ENCODE data around the gene BMPR1B.

Gene BMPR1B

DNA sequence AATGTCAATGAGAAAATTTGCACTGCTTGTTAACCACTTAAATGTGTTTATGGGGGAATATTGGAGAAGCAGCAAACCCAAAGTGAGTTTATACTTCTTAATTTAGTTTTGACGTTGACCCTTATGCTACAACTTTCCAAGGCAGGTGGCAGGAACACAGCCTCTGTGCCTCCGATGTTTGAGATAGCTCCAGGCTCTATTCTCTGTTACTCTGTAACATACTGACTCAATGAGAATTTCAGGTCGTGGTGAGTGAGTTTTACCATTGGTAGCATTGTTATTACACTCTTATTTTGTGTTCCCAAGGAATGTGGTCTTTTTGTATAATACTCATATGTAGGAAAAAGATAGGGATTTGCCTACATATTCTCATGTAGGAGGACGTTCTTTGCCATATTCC, 210.7 kb downstream of the BMPR1B start:
- DNase-seq: no peak

DNA sequence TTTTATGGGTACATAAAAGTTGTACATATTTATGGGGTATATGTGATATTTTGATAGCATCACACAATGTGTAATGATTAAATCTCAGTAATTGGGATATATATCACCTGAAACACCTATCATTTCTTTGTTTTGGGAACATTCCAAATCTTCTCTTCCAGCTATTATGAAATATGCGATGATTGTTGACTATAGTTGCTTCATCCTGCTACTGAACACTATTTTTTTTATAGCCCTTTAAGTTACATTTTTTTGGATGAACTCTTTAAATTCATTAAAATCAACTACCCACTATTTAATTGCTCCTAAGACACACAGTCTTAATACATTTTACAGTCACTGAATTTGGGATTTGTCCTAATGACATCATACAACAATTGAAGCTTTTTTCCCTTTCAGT, 212.9 kb downstream of the BMPR1B start:
- no peak for DNase-seq

DNA sequence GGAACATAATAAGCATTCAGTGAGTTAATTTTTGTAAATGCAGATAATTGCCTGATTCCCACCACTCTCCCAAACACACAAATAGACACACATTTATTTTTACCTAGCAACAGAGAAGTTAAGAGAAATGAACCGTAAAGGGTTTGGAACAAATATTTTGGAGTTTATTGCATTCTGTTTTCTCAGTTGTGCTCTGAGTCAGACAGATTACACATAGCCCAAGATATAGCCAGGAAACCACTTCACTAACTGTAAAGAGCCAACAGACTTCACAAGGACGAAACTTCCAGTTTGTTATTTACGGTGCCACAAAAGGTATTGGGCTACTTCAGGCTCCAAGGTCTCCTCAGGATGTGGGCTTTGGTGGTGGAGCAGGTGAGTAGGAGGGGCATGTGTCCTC, 217.0 kb downstream of the BMPR1B start:
- DNase-seq: no peak

DNA sequence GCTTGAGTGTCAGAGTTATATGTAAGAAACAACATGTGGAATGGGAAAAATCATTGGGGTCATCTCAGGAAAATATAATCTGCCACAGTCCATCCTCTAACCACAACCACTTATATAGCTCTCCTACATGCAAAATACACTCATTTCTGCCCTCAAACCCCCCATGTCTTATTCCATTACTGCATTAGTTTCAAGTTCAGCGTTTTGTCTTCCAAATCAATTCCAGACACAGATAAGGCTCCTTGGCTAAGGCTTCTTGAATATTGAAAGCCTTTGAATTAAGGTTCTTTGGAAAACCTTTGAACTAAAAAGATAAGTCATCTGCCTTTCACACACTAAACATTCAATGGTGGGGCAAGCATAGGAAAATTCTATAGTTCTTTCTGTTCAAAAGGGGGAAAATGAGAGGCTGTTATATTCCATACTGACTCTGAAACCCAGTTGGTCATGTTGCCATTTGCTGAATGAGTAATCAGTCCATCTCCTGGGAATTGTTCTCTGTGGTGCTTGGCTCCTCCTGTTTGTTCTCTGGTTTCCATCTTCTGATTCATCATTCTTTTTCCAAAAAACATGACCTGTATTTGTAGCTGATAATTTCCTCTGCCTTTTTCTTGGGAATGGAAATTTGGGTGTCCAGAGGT, 218.7 kb downstream of the BMPR1B start:
- DNase-seq: no peak

DNA sequence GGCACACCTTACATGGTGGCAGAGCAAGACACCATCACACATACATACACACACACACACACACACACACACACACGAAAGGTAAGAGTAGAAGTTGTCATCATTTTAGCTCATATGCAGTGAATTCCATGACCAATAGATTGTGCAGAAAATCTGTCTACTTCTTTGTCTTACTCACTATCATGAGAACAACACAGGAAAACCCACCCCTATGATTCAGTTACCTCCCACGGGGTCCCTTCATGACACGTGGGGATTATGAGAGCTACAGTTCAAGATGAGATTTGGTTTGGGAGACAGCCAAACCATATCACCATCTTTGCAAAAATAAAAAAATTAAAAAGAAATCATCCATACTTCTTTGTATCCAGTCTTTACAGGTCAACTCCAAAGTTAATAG, 221.1 kb downstream of the BMPR1B start:
- no peak for DNase-seq

DNA sequence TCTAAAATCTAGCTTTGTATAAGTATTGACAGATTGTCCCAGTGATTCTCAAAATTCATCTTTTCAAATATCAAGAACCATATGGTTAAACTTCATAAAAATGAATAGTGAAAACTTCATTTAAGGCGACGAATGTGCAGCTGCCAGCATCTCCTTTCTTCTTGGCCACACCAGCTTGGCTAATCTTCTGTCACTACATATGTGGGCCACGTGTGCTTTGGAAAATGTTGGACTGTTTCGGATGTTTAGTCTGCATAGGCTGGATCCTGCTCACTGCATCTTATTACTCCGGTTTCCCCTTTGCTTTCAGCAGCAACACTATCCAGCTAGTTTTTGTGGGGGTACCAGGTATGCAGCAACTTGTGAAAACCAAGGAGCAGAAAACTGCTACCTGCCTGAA, 221.9 kb downstream of the BMPR1B start:
- no peak for DNase-seq

DNA sequence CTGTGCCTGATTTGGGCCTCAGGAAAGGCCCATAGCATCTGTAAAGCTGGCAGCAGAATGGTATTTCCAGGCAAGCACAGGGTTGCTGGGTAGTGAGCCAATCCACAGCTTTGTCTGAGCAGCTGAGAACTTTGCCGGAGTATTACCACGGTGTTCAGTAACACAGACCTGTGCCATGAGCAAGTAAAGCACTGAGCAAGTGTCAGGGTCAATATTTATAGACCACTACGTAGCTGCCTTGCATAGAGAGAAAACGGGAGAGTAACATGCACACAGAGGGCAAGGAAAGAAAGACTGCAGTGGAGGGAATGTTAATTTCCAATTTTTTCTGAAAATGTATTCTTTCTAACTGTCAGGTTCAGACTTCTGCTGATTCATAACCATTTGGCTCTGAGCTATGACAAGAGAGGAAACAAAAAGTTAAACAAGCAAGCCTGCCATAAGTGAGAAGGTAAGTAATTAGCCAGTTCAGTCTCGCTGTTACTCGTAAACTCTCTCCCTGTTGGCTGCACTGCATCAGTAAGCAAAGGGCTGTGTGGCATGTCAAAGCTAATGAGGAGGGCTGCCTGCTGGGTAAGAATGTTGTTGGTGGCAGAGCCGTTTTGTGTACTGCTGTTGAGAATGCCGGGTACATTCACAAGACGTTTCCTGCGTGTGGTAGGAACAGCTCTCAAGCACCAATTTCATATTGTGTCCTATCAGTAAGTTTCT, 238.1 kb downstream of the BMPR1B start:
- DNase-seq: no peak

DNA sequence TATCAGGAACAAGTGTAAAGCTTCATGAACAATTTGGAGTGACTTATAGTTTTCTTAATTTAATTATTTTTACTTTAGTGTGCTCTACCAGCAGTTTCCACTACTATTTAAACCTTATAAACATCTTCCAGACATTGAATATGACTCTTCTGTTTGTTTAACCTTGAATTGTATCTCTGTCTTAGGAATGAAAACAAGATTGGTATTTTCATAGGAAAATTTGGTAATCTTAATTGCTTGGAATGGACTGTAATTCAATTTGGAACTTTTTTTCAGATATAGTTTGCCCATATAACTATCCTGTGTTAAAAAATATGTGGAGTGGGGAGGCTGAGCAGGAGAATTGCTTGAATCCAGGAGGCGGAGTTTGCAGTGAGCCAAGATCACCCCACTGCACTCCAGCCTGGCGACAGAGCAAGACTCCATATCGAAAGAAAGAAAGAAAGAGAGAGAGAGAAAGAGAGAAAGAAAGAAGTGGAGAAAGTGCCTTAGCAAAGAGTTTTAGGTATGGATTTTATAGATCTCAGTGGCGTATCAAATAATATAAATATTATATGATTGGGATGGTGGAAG, 242.4 kb downstream of the BMPR1B start:
- DNase-seq: no peak

DNA sequence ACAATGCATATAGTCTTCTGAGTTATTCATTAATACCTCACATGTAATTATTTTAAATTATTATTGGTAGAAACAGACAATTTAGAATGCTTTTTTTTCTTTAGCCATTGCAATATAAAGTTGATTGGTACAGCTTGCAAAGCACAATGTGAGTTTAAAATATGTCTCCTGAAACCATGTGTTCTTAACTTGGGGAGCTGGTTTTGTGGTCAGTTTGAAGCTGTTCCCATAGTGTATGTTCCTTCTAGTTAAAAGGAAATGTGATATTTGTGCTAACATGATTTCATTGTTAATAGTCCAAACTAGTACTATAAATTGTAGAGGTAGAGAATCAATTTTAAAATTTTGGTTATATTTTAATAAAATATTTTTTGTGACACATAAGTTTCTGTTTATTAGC, 247.2 kb downstream of the BMPR1B start:
- no peak for DNase-seq

DNA sequence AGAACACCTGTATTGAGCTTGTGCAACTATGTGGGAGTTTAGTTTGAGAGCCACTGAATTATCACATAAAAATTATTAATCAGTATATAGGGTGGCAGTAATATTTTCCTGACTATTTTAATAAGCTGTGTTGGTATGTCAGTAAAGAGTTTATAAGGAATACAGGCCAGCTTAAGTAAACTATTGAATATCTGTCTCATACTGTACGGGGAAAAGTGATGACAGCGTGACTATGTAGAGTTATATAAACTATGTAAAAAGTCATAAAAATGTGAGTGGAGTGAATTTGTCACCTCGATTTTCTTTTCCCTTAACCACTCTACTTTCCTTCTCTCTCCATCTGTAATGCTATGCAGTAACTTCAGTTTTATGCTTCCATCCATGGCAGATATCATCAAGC, 250.2 kb downstream of the BMPR1B start:
- no peak for DNase-seq

DNA sequence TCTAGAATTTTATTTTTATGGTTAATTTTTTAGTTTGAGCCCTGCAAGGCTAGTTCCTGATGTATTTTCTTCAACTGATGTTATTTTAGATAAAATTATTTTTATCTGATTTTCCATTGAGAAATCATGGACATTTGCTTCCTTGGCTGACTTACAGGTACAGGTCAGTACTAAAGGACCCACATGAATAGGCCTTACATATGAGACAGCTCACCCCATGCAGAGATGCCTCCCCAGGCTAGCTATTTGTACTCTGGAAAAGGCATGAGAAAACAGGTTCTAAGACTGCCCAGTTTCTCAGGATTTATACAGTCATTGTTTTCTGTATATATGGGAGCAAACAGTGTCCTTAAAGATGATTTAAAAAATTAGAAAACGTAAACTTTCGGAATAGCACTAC, 255.5 kb downstream of the BMPR1B start:
- no peak for DNase-seq

DNA sequence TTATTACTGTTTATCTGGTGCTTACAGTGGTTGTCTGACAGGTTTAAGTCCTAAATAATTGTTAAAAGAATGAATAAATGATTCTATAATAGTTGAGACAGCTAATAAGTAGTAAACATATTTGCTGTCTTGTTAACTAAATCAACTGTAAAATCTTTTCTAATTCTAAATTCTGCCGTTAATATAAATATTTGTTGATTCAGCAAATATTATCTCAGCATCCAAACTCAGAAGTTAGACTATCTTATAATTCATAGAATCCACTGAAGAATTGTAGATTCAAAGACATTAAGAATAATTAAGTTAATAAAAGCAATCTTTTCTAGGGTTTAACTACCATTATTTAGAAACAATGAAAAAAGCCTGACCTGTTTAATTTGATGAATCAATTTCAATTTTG, 256.3 kb downstream of the BMPR1B start:
- no peak for DNase-seq

DNA sequence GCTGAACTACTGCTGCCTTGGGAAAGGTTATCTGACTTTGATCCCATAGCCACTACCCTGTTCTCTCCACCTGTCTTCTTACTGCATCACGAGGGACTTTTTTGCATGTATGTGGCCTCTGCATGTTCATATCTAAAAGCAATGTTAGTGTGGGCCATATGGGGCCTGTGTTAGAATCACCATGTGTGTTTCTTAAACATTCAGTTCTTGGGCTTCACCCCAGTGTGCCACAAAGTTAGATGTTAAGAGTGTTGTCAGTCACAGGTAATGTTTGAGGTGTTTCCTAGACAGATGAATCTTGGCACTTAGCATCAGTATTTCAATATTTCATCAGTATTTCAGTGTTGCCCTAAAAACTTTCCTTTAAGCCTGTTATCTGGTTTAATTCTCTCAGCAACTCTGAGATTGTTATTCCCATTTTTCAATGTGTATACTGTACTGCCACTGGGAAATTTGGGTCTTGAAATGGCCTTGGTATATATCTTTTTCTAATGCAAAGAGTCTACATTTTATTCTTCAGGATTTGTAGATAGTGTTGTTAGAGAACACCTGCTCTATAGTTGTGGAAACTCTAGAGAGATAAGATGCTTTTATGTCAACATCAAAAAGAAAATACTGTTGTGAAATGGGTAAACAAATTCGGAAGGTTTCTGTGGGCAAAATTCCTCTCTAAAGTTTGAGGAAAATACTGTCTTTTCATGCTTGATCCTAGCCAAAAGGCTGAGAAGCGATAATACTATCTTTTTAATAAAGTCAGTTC, 259.7 kb downstream of the BMPR1B start:
- no peak for DNase-seq

DNA sequence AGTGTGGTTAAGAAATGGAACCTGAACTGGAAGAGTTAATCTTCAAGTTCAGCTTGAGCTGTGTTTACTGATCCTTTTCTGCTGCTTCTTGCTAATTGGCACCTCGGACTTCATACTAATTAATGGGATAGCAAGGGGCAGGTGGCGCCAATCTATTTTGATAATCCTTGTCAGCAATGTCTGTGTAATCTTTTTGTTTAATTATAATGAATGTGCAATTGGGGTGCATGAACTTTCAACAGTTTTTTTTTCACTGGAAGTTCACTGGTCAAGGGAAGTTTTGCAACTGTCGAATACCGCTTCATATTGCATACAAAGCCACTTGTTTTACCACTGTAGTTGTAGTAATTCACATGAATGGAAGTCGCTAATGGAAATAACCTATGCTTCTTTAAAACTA, 261.0 kb downstream of the BMPR1B start:
- no peak for DNase-seq

DNA sequence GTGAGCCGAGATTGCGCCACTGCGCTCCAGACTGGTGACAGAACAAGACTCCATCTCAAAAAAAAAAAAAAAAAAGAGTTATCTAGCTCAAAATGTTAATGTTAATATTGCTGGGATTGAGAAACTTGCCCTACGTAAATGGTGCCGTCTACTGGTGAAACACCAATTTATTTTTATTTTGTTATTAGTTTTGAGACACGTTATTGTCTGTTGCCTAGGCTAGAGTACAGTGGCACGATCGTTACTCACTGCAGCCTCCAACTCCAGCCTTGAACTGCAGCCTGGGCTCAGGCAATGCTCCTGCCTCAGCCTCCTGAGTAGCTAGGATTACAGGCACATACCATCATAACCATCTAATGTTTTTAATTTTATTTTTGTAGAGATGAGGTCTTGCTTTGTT, 262.8 kb downstream of the BMPR1B start:
- DNase-seq: no peak

DNA sequence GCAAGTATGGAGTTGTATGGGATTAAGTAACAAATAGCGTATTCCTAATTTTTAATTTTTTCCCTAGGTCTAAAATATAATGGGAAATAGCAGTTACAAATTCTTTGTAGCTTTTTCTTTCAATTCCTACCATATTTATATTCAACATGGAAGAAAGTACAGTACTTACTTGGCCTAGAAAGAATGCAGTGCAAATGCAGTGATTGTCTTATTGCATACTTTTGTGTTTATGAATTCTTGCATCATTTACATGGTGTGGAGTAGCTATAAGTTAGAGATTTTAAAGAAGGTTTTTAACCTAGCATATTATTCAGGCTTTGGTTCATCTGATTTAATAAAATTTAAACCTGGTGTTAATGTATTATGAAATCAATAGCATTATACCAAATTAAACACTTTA, 263.3 kb downstream of the BMPR1B start:
- DNase-seq: no peak

DNA sequence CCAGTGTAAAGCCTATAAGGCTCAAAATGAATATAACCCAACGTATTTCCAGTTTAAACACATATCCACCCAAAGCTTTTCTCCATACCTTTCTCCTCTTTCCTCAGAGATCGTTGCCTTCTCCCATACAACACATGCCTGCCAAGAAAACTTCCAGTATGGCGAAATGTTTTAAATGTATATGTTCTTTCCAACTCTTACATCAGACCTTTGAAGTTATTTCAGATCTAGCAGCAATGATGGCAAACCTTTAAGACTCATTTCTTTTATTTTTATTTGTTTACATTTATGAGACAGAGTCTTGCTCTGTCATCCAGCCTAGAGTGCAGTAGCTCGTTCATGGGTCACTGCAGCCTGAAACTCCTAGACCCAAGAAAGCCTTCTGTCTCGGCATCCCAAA, 265.4 kb downstream of the BMPR1B start:
- no peak for DNase-seq

DNA sequence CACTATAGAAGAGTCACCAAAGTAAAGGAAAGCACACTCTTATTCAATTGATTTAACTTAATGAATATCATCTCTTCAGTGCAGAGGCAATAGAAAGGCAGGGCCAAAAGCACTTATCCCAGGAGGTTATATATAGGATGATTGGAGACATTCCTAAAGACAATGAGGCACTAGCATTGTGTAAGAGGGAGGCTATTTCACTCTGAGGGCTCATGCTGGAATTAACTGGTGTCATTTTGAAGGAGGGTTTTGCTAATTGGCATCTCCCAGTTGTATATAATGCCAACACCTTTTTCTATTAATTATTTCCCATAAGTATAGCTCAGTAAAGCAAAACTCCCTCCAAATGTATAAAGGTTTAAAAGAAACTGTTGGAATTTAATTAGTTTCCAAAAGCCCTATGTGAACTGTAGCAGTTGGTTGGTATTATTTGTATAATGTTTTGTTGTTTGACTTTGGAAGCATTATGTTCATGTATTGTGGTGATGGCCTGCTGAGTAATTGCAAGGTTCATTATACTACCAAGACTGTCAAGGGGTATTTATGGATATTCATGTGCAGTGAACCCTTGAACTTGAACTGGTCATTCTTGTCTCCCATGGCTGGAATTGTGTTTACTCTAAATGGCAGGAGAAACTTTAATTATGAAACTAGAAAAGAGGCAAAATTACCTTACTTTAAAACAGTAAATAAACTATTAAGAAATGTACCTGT, 270.3 kb downstream of the BMPR1B start:
- no peak for DNase-seq

DNA sequence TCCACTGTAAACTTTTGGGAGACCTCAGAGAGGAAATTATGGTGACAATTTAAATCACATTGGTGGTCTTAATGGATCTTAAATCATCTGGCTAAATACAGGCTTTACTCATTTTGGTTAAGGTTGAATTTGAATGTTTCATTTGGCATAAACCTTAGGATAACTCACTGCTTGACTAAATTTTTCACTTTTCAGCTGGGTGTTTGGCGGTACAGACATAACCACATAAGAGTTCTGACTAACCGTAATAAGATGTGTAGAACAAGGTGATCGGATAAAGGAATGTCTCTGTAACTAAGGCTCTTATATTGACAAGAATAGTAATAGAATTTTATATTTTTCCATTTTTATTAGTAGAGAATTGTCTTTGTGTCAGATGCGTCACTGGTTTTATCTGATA, 281.0 kb downstream of the BMPR1B start:
- DNase-seq: no peak

DNA sequence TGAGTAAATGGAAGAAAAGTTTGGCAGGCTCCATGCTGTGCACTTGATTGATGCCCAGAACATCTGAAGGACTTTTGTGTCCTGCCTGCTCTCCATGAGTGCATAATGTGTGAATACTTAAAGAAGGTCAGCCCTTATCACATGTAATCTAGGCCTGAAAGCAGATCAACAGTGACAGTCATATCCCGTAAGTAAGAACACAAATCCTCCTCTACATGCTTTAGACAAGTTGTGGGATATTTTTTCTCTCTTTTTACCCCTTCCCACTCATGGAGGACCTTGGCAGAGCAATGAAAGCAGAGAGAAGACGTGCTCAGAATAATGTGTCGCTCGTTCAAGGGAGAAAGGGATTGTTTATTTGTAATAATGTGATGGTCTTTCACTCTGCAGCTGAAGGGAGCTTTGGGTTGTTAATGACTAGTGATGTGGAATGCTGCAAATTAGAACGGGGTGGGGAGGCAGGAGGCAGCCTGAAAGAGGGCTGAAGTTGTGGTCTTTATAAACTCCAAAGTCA, 286.6 kb downstream of the BMPR1B start:
- DNase-seq: no peak

DNA sequence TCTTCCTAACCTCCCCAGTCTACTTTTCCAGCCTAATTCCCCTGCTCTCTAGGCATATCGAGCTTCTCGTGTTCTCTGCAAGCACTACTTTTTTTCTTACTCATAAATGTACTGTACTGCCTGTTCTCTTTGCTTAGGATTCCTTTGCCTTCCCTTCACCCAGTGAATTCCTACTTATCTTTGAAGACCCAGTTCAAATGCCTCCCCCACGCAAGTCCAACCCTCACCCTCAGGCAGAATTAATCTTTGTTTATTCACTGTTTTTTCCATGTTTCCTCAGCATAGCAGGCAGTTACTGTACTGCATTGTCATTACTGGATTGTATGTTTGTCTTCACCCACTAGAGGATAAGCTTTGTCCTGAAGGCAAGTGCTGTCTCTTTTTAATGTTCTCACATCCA, 287.7 kb downstream of the BMPR1B start:
- no peak for DNase-seq

DNA sequence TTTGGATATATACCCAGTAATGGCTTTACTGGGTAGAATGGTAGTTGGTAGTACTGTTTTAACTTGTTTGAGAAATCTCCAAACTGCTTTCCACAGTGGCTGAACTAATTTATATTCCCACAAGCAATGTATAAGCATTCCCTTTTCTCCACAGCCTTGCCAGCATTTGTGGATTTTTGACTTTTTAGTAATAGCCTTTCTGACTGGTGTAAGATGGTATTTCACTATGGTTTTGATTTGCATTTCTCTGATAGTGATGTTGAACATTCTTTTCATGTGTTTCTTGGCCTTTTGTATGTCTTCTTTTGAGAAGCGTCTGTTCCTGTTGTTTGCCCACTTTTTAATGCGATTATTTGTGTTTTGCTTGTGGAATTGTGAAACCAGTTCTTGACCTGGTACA, 290.5 kb downstream of the BMPR1B start:
- no peak for DNase-seq
